Measurements from ENCODE around the gene PPIB. TPM values are rescaled to one million over a fixed set of nuclear protein-coding genes. Genes with fewer than 3 reads are reported as not detected.

The PPIB gene
- total RNA-seq, 1 donor from 2014 or later: 102 TPM

- DNase-seq: no peak
- no peak for TF ChIP-seq CTCF (IDR thresholded peaks at IDR 0.05; ENCODE audit: borderline replicate concordance)
- no peaks in the 10 kb centered on the region for H3K4me1 ChIP-seq
- H3K36me3 ChIP-seq: peaks cover 44% of the 10 kb centered on the region
- H3K4me3 ChIP-seq: no peak overlapping the region
- H3K27me3 ChIP-seq (ENCODE audit: low read depth): no peaks in the 10 kb centered on the region
- no peak overlapping the region for H3K27ac ChIP-seq (replicated peaks)
- intact Hi-C loops (cut with micrococcal nuclease): no loop called here
- H3K9me3 ChIP-seq (replicated peaks): no peaks in the 10 kb centered on the region
Observed at GRCh38 chr15:64182859-64183370, 20.1 kb upstream of the PPIB start.

GRCh38 chr15:64180235-64180824 is 17.5 kb upstream of the PPIB start:
- intact Hi-C loops (cut with micrococcal nuclease): no loop called here
- H3K36me3 ChIP-seq: peaks cover 43% of the 10 kb centered on the region
- no peak for DNase-seq
- H3K27me3 ChIP-seq (ENCODE audit: low read depth): no peaks in the 10 kb centered on the region
- H3K27ac ChIP-seq (replicated peaks): no peak overlapping the region
- no peak for TF ChIP-seq CTCF (IDR thresholded peaks at IDR 0.05; ENCODE audit: borderline replicate concordance)
- H3K4me1 ChIP-seq: no peaks in the 10 kb centered on the region
- H3K9me3 ChIP-seq (replicated peaks): no peaks in the 10 kb centered on the region
- H3K4me3 ChIP-seq: no peak overlapping the region

GRCh38 chr15:64166102-64166890 is 3.5 kb upstream of the PPIB start:
- intact Hi-C loops (cut with micrococcal nuclease): no loop called here
- no peak for TF ChIP-seq CTCF (IDR thresholded peaks at IDR 0.05; ENCODE audit: borderline replicate concordance)
- Histone ChIP-seq H3K9me3 (replicated peaks) (no peaks in the 10 kb centered on the region), H3K27ac (replicated peaks) (no peak overlapping the region), H3K4me3 (no peak overlapping the region), H3K36me3 (peaks cover 16% of the 10 kb centered on the region), H3K4me1 (peaks cover 25% of the 10 kb centered on the region), H3K27me3 (ENCODE audit: low read depth) (no peaks in the 10 kb centered on the region)
- DNase-seq: no peak

- H3K9me3 ChIP-seq (replicated peaks): no peaks in the 10 kb centered on the region
- intact Hi-C loops (cut with micrococcal nuclease): no loop called here
- H3K27ac ChIP-seq (replicated peaks): no peak overlapping the region
Observed at GRCh38 chr15:64164436-64164835, 1.6 kb upstream of the PPIB start.

More at GRCh38 chr15:64164436-64164835, 1.6 kb upstream of the PPIB start:
- no peak for TF ChIP-seq CTCF (IDR thresholded peaks at IDR 0.05; ENCODE audit: borderline replicate concordance)
- H3K36me3 ChIP-seq: peaks cover 25% of the 10 kb centered on the region
- no peak for DNase-seq
- H3K4me1 ChIP-seq: peaks cover 44% of the 10 kb centered on the region
- no peaks in the 10 kb centered on the region for H3K27me3 ChIP-seq (ENCODE audit: low read depth)
- H3K4me3 ChIP-seq: no peak overlapping the region

All from left ventricle myocardium inferior (tissue), 1 donor.